Mesodermal cell (in vitro differentiated cells): ENCODE data around the gene COL20A1.
"Not testable (repeated sequence)": the region's sequence is repeated elsewhere in the genome, so short reads cannot be mapped to it uniquely, and the experiment has no call there.

Experiments used
- H3K27ac ChIP-seq: 2 replicates; pipeline ENCODE4 v1.7.0; 2013; ENCODE audit warnings: mild to moderate bottlenecking, low read depth, low read length, moderate library complexity; ENCODE audit not compliant: severe bottlenecking
- H3K36me3 ChIP-seq: 2 replicates; pipeline ENCODE4 v1.7.1; 2013; ENCODE audit warnings: mild to moderate bottlenecking, low read length, moderate library complexity; ENCODE audit not compliant: control insufficient read depth, insufficient read depth
- H3K4me1 ChIP-seq: one replicate; pipeline ENCODE4 v1.7.1; 2013; ENCODE audit warnings: mild to moderate bottlenecking, low read length; ENCODE audit not compliant: insufficient read depth, control insufficient read depth, poor library complexity, severe bottlenecking
- H3K4me3 ChIP-seq: 2 replicates; pipeline ENCODE4 v1.7.0; 2013; ENCODE audit warnings: low read length, control low read depth, mild to moderate bottlenecking; ENCODE audit not compliant: insufficient read depth, poor library complexity, severe bottlenecking; ENCODE audit errors: extremely low read depth
- H3K9me3 ChIP-seq: 2 replicates; pipeline ENCODE4 v1.7.1; 2013; ENCODE audit warnings: mild to moderate bottlenecking, low read length, moderate library complexity; ENCODE audit not compliant: control insufficient read depth
- WGBS, 2 experiments: methylation state at CpG; one replicate each; pipeline ENCODE4 v1.1.5; 2013; ENCODE audit warnings: missing lambda C conversion rate in 2 of 2; ENCODE audit not compliant: insufficient coverage in 2 of 2; 5-methylcytosine and 5-hydroxymethylcytosine counted together

Gene COL20A1

DNA sequence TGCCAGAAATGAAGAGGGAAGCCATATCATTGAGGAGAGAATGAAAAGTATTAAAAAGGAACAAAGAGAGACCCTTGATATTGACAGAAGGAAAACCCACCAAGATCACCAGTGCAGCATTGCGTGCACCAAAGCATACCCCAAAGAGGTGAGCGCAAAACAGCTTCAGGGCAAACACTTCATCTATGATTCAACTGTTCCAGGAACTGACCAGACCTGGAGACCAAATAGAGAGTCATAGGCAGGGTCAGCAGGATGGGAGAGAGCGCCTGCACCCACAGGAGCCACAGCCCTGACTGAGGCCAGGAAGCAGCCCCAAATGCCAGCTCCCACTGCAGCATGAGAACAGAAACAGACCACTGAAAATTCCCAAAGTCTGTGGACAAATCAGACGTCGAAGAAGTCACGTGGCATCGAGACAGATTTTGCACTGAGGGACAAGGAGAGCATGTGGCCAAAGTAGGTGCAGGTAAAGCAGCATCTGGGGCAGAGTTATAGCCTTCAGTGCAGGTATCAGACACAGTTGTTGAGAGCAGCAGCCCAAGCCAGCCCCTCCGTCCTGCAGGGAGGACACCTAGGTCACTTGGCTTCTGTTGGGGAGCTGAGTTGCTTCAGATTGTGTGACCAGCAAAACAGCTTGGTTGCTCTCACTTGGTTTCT is 38.9 kb downstream of the COL20A1 start:
- Histone ChIP-seq H3K27ac (no peak overlapping the region), H3K4me3 (no peak overlapping the region), H3K4me1 (no peaks in the 10 kb centered on the region), H3K36me3 (no peaks in the 10 kb centered on the region), H3K9me3 (peaks cover under 1% of the 10 kb centered on the region)
- WGBS, 2 experiments: 91 to 93% methylated on average over 7 to 8 of the region's 8 CpGs

DNA sequence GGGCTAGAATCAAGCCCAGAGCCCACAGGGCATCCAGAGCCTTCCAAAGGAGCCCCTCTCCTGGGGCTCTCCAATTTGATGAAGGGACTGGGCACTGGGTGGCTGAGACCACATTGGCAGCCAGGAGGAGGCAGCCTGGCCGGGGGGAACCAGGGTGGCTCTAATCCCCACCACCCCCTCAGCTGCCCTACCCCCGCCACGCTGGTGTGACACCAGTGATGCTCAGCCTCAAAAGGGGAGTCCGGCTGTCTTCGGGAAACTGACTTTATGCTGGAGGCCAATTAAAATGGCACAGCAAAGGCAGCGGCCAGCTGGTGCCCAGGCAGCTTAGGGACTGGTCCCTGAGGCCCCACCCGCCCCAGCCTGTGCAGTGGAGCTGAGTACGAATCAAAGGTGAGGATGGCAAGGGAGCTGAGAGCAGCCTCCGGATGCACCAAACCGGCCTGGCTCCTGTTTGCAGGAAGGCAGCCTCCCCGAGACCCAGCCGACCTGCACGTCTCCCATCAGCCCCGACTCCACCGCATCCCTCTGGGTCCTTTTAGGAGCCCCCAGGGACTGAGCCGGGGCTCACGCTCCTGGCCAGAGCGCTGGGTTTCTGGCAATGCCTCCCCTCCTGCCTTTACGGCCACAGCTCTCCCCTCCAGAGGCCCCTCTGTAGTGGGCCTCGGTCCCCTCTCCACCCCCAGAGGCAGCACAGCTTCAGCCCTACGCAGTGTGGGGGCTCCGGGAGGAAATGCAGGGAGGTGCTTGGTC is 39.7 kb downstream of the COL20A1 start:
- Histone ChIP-seq H3K9me3 (no peaks in the 10 kb centered on the region), H3K4me1 (no peaks in the 10 kb centered on the region), H3K4me3 (no peak overlapping the region), H3K27ac (no peak overlapping the region), H3K36me3 (no peaks in the 10 kb centered on the region)
- WGBS, 2 experiments: 90 to 94% methylated on average over 20 to 22 of the region's 22 CpGs

- Histone ChIP-seq H3K4me1 (no peaks in the 10 kb centered on the region), H3K4me3 (no peak overlapping the region), H3K36me3 (no peaks in the 10 kb centered on the region), H3K9me3 (no peaks in the 10 kb centered on the region), H3K27ac (no peak overlapping the region)
- 95 to 96% methylated on average over 9 to 18 of the region's 19 CpGs for WGBS, 2 experiments
Measured at GRCh38 chr20:63333241-63333836, 40.4 kb downstream of the COL20A1 start.

GRCh38 chr20:63334356-63334755 is 41.4 kb downstream of the COL20A1 start:
- 91 to 93% methylated on average over 2 to 3 of the region's 8 CpGs for WGBS, 2 experiments
- Histone ChIP-seq H3K4me3 (no peak overlapping the region), H3K9me3 (no peaks in the 10 kb centered on the region), H3K36me3 (no peaks in the 10 kb centered on the region), H3K4me1 (no peaks in the 10 kb centered on the region), H3K27ac (no peak overlapping the region)

- not testable (repeated sequence) for H3K36me3 ChIP-seq, H3K27ac ChIP-seq, H3K4me3 ChIP-seq, H3K4me1 ChIP-seq, H3K9me3 ChIP-seq
- 90 to 100% methylated on average over 3 to 4 of the region's 9 CpGs for WGBS, 2 experiments
Measured at GRCh38 chr20:63335060-63335459, 42.1 kb downstream of the COL20A1 start.

GRCh38 chr20:63335711-63336110 is 42.7 kb downstream of the COL20A1 start:
- Histone ChIP-seq H3K4me3 (no peak overlapping the region), H3K36me3 (no peaks in the 10 kb centered on the region), H3K27ac (no peak overlapping the region), H3K4me1 (no peaks in the 10 kb centered on the region), H3K9me3 (no peaks in the 10 kb centered on the region)
- 82 to 100% methylated on average over 7 of the region's 9 CpGs for WGBS, 2 experiments

- no peak overlapping the region for H3K4me3 ChIP-seq
- no peaks in the 10 kb centered on the region for H3K9me3 ChIP-seq
- WGBS, 2 experiments: 94% methylated on average over 27 to 29 of the region's 29 CpGs
- H3K27ac ChIP-seq: no peak overlapping the region
- H3K36me3 ChIP-seq: no peaks in the 10 kb centered on the region
- no peaks in the 10 kb centered on the region for H3K4me1 ChIP-seq
Measured at GRCh38 chr20:63336232-63336752, 43.3 kb downstream of the COL20A1 start.

- Histone ChIP-seq H3K27ac (no peak overlapping the region), H3K4me3 (no peak overlapping the region), H3K36me3 (no peaks in the 10 kb centered on the region), H3K9me3 (no peaks in the 10 kb centered on the region), H3K4me1 (no peaks in the 10 kb centered on the region)
- WGBS, 2 experiments: 82 to 87% methylated on average over 5 to 11 of the region's 12 CpGs
Measured at GRCh38 chr20:63337786-63338420, 44.9 kb downstream of the COL20A1 start.

DNA sequence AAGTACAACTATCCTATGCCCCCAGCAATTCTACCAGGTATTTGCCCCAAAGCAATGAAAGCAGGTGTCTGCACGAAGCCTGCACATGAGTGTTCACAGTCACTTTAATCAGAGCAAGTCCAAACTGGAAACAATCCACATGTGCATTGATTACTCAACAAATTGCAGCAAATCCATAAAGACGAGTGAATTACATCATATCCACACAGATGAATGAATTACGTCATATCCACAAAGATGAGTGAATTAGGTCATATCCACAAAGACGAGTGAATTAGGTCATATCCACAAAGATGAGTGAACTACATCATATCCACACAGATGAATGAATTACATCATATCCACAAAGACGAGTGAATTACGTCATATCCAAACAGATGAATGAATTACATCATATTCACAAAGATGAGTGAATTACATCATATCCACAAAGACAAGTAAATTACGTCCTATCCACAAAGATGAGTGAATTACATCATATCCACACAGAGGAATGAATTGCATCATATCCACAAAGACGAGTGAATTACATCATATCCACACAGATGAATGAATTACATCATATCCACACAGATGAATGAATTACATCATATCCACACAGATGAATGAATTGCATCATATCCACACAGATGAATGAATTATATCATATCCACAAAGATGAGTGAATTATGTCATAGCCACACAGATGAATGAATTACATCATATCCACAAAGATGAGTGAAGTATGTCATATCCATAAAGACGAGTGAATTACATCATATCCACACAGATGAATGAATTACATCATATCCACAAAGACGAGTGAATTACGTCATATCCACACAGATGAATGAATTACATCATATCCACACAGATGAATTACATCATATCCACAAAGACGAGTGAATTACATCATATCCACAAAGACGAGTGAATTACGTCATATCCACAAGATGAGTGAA is 46.4 kb downstream of the COL20A1 start:
- WGBS, 2 experiments: 75 to 81% methylated on average over 11 to 14 of the region's 14 CpGs
- H3K9me3 ChIP-seq, H3K4me1 ChIP-seq, H3K27ac ChIP-seq, H3K36me3 ChIP-seq, H3K4me3 ChIP-seq: not testable (repeated sequence)

GRCh38 chr20:63340158-63340688 is 47.2 kb downstream of the COL20A1 start:
- 94 to 100% methylated on average over 3 to 7 of the region's 10 CpGs for WGBS, 2 experiments
- not testable (repeated sequence) for H3K27ac ChIP-seq, H3K9me3 ChIP-seq, H3K36me3 ChIP-seq, H3K4me3 ChIP-seq, H3K4me1 ChIP-seq
